OCI-LY3 (cell line): ENCODE data around the gene KIF2B.

Experiments
- CTCF ChIP-seq: fragments of 200-600, 300-600 bp; sonication (generic); IDR thresholded peaks from 2 replicates; pipeline ENCODE4 v1.5.1; 2014; ENCODE audit warnings: antibody characterized with exemption, low read length, low read depth
- EZH2phosphoT487 ChIP-seq: fragments of 200-600 bp; shearing (Covaris generic); IDR thresholded peaks from 2 replicates; pipeline ENCODE4 v1.6.1; 2018; ENCODE audit warnings: antibody characterized with exemption, mixed run types, low read depth

- TF ChIP-seq CTCF (no peak), EZH2phosphoT487 (no peak)
These were observed 769 bp downstream of the KIF2B start for GRCh38 chr17:53823341-53824050.
